Neuron (in vitro differentiated cells): ENCODE results near the gene REPS2.

Experiments used
- H2AFZ ChIP-seq: one replicate; pipeline ENCODE4 v1.6.1; 2013; ENCODE audit warnings: low read depth, mild to moderate bottlenecking, inconsistent platforms, low read length, moderate library complexity
- H3K27me3 ChIP-seq: one replicate; pipeline ENCODE4 v1.6.1; 2013; ENCODE audit warnings: low read length; ENCODE audit not compliant: insufficient read depth
- H3K36me3 ChIP-seq: one replicate; pipeline ENCODE4 v1.6.1; 2013; ENCODE audit warnings: low read length; ENCODE audit not compliant: insufficient read depth
- H3K4me1 ChIP-seq: one replicate; pipeline ENCODE4 v1.6.1; 2013; ENCODE audit warnings: low read length; ENCODE audit not compliant: insufficient read depth
- H3K4me3 ChIP-seq: 2 replicates; pipeline ENCODE4 v1.5.1; 2013; ENCODE audit warnings: mild to moderate bottlenecking, low read length, moderate library complexity
- H3K9me3 ChIP-seq: one replicate; pipeline ENCODE4 v1.6.1; 2013; ENCODE audit warnings: low read length

Gene REPS2

DNA sequence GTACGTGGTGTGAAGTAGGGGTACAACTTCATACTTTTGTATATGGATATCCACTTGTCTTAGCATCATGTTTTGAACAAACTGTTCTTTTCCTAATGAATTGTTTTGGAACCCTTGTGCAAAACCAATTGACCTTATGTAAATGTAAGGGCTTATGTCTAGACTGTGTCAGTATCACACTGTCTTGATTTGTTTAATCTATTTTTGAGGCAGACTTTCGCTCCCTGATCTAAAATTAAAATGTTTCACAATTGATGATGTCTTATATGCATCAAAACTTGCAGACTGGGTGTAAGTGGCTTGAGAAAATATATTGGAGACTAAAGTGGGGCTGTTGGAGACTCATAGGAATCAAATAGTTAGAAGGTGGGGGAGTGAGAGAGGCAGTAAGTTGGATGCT lies 25.2 kb downstream of the REPS2 start:
- no peaks in the 10 kb centered on the region for H3K4me1 ChIP-seq
- H3K9me3 ChIP-seq: no peaks in the 10 kb centered on the region
- no peaks in the 10 kb centered on the region for H3K27me3 ChIP-seq
- no peaks in the 10 kb centered on the region for H3K36me3 ChIP-seq
- no peak overlapping the region for H2AFZ ChIP-seq
- no peak overlapping the region for H3K4me3 ChIP-seq

DNA sequence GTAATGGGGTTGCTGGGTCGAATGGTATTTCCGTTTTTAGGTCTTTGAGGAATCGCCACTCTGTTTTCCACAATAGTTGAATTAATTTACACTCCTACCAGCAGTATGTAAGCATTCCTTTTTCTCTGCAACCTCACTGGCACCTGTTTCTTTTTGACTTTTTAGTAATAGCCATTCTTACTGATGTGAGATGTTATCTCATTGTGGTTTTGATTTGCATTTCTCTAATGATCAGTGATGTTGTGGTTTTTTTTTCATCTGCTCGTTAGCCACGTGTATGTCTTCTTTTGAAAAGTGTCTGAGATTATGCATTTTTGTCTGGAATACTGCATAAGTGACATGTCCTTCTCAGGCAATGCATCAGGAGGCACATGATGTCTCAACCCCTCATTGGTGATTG lies 28.8 kb downstream of the REPS2 start:
- no peak overlapping the region for H3K4me3 ChIP-seq
- H3K9me3 ChIP-seq: no peaks in the 10 kb centered on the region
- H3K27me3 ChIP-seq: peaks cover 5% of the 10 kb centered on the region
- H3K36me3 ChIP-seq: no peaks in the 10 kb centered on the region
- H3K4me1 ChIP-seq: no peaks in the 10 kb centered on the region
- no peak overlapping the region for H2AFZ ChIP-seq

DNA sequence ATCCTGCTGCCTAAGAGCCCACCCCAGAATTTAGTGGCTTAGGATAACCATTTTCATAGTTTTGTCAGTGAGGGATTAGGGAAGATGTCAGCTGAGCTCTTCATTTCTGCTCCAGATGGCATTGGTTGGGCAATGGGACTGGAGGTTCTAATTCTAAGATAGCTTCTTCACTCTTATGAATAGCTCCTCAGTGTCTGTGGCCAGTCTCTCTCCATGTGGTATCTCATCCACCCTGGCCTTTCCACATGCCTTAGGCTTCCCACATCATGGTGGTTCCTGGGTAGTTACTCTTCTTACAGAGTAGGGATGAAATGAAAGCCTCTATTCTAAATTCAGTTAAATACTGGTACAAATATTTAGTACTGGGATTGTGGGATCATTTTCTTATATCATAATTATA lies 31.3 kb downstream of the REPS2 start:
- Histone ChIP-seq H3K4me3 (no peak overlapping the region), H3K9me3 (no peaks in the 10 kb centered on the region), H2AFZ (no peak overlapping the region), H3K27me3 (peaks cover 5% of the 10 kb centered on the region), H3K4me1 (no peaks in the 10 kb centered on the region), H3K36me3 (no peaks in the 10 kb centered on the region)

DNA sequence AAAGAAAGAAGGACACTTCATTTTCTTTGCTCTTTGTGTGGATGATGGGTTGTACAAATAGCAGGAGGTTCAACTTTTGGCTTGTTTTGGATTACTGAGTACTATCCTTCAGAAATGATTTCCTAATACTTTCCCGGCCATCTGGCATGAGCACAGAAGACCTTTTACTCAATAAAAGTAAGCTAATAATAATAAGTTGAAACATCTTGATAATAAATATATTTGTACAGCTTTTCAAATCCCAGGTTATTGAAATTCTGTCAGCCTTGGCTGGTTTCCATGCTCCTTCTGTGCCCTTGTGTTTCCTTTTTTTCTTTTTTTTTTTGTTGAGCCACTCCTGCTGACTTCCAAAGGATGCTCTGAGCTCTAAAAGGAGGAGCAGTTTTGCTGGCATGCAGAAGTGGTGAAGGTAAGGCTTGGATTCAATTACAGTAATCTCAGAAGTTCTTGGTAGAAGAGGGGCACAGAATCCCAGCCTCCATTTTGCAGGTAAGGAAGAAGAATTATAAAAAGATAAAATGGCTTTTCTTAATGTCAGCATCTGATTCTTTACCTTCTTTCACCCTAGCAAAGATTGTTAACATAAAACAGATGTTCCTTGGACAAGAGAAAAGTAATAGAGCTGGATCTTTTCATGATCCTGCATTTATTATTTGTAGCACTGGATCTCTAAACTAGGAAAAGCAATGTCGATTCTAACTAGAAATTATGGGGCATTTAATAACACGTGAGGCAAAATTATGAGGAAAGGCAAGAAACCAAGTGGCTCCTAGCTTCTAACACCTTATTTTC lies 31.9 kb downstream of the REPS2 start:
- Histone ChIP-seq H2AFZ (no peak overlapping the region), H3K36me3 (no peaks in the 10 kb centered on the region), H3K9me3 (no peaks in the 10 kb centered on the region), H3K27me3 (peaks cover 5% of the 10 kb centered on the region), H3K4me1 (no peaks in the 10 kb centered on the region), H3K4me3 (no peak overlapping the region)

DNA sequence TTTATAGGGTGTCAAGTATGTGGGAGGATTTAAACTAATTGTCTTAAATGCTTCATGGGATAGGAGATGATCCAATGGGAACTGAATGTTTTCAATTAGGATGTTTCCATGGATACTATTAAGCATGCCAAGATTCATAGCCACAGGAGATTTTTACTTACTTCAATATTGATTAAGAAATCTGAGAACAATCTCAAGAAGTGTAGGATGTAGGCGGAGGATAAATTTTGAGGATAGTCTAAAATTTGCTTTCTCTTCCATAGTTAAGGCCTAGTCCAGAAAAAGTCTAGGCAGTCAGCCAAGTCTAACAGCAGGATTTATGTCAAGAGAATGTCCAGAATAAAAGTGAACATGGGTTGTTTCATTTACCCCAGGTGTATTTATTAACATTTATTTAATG lies 32.8 kb downstream of the REPS2 start:
- H3K9me3 ChIP-seq: no peaks in the 10 kb centered on the region
- H2AFZ ChIP-seq: no peak overlapping the region
- no peaks in the 10 kb centered on the region for H3K36me3 ChIP-seq
- H3K4me3 ChIP-seq: no peak overlapping the region
- H3K27me3 ChIP-seq: peaks cover 5% of the 10 kb centered on the region
- H3K4me1 ChIP-seq: no peaks in the 10 kb centered on the region

DNA sequence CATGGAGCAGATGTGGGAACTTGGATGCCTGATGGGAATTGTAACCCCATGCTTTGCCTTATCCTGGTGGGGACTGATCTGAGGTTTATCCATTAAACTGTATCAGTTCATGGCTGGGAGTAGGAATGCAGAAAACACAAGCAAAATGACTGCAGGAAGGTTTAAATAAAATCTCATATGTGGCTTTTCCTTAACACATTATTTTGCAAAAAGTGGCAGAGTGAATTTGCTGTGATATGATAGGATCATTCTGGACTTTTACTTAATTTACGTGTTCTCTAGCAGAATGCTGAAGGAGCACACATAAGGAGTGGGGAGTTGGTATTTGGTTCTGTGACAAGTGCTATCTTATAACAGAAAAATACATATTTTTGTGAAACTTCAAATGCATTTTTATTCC lies 34.8 kb downstream of the REPS2 start:
- H3K9me3 ChIP-seq: no peaks in the 10 kb centered on the region
- no peaks in the 10 kb centered on the region for H3K36me3 ChIP-seq
- no peak overlapping the region for H3K4me3 ChIP-seq
- H2AFZ ChIP-seq: no peak overlapping the region
- H3K27me3 ChIP-seq: peaks cover 5% of the 10 kb centered on the region
- H3K4me1 ChIP-seq: no peaks in the 10 kb centered on the region

DNA sequence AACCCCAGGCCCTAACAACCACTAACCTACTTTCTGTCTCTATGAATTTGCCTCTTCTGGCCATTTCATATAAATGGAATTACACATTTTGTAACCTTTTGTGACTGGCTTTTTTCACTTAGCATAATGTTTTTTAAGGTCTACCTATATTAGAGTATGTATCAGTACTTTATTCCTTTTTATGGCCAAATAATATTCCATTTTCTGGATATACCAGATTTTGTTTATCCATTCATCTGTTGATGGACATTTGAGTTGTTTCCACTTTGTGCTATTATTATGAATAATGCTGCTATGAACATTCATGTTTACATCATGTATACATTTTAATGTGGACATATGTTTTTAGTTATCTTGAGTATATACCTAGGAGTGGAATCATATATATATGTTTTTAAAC lies 35.5 kb downstream of the REPS2 start:
- Histone ChIP-seq H3K27me3 (peaks cover 5% of the 10 kb centered on the region), H2AFZ (no peak overlapping the region), H3K4me3 (no peak overlapping the region), H3K4me1 (no peaks in the 10 kb centered on the region), H3K9me3 (no peaks in the 10 kb centered on the region), H3K36me3 (no peaks in the 10 kb centered on the region)

DNA sequence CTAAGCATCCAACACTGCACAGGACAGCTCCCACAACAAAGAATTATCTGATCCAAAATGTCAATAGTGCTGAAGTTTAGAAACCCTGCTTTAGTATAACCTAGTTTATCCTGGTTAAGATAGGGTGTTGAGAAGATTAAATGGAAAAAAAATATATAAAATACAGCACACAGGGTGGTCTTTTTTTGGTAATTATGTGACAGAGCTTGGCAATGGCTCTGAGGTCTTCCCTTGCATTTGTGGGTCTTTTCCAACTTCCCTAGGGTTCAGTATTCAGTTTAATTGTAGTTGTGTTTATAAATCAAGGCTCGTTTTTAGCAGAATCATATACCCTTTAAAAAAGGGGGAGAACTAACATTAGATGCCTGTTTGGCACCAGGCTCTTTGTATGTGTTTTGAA lies 36.6 kb downstream of the REPS2 start:
- no peaks in the 10 kb centered on the region for H3K36me3 ChIP-seq
- H3K27me3 ChIP-seq: no peaks in the 10 kb centered on the region

DNA sequence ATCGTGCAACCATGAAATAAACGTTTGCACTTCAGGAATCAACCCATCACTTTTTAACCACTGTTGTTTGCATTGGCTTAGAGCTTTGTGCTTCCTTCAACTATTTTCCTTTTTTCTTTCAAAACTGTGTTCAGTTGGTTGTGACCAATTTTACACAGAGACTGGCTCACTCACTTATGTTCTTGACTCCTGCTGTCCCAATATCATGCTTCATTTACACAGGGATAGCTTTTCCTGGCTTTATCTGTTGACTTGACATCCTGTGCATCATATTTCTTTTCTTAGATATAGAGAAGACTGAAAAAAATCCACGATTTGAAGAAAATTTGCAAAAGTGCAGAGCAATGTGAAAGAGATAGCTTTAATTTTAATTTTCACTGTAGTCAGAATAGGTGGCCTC lies 38.8 kb downstream of the REPS2 start:
- Histone ChIP-seq H3K4me1 (no peaks in the 10 kb centered on the region), H3K27me3 (no peaks in the 10 kb centered on the region), H3K9me3 (no peaks in the 10 kb centered on the region), H2AFZ (no peak overlapping the region), H3K4me3 (no peak overlapping the region), H3K36me3 (no peaks in the 10 kb centered on the region)

More for the DNA sequence above, 36.6 kb downstream of the REPS2 start:
- Histone ChIP-seq H3K9me3 (no peaks in the 10 kb centered on the region), H3K4me1 (no peaks in the 10 kb centered on the region), H2AFZ (no peak overlapping the region), H3K4me3 (no peak overlapping the region)

DNA sequence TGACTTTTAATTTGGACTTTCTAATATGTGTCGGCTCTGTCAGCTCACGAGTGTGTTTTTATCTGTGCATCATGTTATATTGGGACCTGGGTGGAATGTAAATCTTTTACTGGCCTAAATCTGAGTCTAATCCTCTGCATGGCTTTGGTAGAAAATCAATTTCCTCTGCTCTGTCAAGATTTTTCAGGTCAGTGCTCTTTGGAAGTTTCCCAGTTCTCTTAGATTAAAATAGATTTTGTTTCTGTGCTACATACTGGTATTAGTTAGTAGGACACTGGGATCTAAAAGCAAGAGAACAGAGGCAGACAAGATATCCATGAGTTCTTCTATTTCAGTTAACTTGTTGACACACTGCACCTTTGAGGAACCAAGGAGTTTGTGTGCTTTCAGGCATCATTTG lies 39.7 kb downstream of the REPS2 start:
- H3K9me3 ChIP-seq: no peaks in the 10 kb centered on the region
- H3K27me3 ChIP-seq: no peaks in the 10 kb centered on the region
- H3K4me1 ChIP-seq: no peaks in the 10 kb centered on the region
- no peak overlapping the region for H2AFZ ChIP-seq
- H3K4me3 ChIP-seq: no peak overlapping the region
- H3K36me3 ChIP-seq: no peaks in the 10 kb centered on the region

DNA sequence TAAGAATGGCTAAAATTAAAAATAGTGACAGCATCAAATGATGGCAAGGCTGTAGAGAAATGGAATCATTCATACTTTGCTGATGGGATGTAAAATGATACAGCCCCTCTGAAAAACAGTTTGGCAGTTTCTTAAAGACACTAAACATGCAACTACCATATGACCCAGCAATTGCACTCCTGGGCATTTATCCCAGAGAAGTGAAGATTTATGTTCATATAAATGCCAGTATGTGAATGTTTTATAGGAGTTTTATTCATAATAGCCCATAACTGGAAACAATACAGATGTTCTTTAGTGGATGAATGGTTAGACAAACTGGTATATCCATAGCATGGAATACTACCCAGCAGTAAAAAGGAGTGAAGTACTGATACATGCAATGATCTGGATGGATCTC lies 43.3 kb downstream of the REPS2 start:
- Histone ChIP-seq H3K36me3 (no peaks in the 10 kb centered on the region), H2AFZ (no peak overlapping the region), H3K9me3 (no peaks in the 10 kb centered on the region), H3K27me3 (no peaks in the 10 kb centered on the region), H3K4me1 (peaks cover 3% of the 10 kb centered on the region), H3K4me3 (no peak overlapping the region)

DNA sequence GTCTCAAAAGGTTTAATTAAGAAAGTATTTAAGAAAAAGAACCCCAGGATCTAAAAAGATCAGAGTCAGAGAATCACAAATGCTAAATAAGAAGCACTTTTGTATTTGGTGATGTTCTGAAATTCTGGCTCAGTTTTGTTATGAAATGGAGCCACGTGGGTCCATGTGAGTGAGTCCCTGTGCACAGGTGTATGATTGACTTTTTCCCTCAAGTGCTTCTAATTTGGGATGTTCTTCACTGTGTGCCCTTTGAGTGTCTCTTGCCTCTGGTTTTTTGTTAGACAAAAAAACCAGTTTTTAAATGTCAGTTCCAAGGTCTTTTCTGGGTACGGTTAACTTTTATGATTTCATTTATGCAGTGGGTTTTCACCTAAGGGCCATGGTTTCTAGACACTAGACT lies 44.4 kb downstream of the REPS2 start:
- Histone ChIP-seq H3K4me1 (peaks cover 3% of the 10 kb centered on the region), H3K36me3 (no peaks in the 10 kb centered on the region), H2AFZ (no peak overlapping the region), H3K4me3 (no peak overlapping the region), H3K27me3 (no peaks in the 10 kb centered on the region), H3K9me3 (no peaks in the 10 kb centered on the region)

DNA sequence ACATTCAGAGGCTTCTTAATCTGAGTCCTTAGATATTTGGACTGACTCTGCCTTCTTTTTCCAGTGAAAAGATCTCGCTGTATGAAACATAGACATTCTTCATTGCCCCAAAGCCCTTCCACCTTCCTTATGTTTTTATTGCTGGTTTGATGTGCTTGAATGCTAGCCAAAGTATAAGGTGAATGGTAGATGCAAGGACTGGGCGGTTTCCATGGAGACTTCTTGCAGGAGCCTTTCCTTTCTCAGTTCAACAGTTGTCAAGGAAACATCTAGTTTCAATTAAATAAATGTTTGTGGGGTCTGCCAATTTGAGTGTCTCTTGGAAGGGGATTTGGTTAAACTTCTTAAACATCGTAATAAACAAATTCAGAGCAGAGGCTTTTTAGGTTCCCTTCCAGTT lies 46.0 kb downstream of the REPS2 start:
- H3K4me1 ChIP-seq: peaks cover 3% of the 10 kb centered on the region
- no peak overlapping the region for H3K4me3 ChIP-seq
- H3K9me3 ChIP-seq: no peaks in the 10 kb centered on the region
- H2AFZ ChIP-seq: no peak overlapping the region
- no peaks in the 10 kb centered on the region for H3K36me3 ChIP-seq
- H3K27me3 ChIP-seq: peaks cover 7% of the 10 kb centered on the region

DNA sequence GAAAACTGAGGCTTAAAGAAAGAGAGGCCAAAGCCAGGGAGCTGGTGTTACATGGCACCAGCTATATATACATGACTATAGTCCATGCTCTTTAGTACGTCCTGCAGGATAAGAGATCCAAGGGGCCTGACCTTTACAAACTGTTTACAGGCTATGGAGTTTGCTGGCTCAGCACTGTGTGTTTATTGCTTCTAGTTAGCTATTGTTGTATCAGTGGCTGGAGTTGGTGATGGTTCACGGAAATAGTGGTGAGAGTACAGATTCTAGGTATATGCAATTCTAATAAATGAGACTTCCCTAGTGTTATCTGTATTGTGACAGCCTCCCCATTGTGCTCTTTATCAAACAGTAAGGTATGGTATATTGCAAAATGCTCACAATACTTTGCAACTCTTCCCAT lies 46.5 kb downstream of the REPS2 start:
- no peak overlapping the region for H3K4me3 ChIP-seq
- H3K9me3 ChIP-seq: no peaks in the 10 kb centered on the region
- H3K27me3 ChIP-seq: peaks cover 8% of the 10 kb centered on the region
- no peak overlapping the region for H2AFZ ChIP-seq
- H3K4me1 ChIP-seq: peaks cover 3% of the 10 kb centered on the region
- H3K36me3 ChIP-seq: no peaks in the 10 kb centered on the region
